Measurements from ENCODE around the gene FBP1.
A peak's percentile ranks its signal among the peaks of the same experiment; 100 is the strongest.
"Not testable (repeated sequence)": the region's sequence is repeated elsewhere in the genome, so short reads cannot be mapped to it uniquely, and the experiment has no call there.

The FBP1 gene

DNA sequence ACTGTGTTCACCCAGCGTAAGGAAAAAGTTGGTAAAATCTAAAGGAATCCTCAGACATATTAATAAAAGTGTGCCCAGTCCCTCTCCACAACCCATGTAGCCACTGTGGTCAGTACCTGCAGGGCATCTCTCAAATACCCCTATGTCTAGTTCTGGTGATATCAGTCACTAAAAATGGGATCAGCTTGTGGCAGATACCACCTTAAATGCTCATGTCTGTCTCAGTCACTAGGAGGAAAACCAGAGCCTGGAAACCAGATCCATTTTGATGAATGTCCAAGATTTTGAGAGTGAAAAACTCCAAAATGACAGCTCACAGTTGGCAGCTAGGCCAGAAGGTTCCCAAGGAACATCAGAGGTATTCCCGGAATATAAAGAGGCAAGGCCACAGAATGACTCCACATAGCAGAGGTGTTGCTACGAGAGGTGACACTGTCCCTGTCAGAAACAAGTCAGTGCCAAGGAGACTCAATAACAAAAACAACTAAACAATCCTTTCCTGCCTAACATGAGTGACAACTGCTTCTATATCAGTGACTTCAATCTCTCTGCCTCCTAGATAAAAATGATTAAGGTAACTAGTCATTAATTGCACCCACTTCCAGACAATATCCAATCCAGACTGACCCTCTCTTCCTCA lies 70.9 kb downstream of the FBP1 start:
- no peak for DNase-seq

DNA sequence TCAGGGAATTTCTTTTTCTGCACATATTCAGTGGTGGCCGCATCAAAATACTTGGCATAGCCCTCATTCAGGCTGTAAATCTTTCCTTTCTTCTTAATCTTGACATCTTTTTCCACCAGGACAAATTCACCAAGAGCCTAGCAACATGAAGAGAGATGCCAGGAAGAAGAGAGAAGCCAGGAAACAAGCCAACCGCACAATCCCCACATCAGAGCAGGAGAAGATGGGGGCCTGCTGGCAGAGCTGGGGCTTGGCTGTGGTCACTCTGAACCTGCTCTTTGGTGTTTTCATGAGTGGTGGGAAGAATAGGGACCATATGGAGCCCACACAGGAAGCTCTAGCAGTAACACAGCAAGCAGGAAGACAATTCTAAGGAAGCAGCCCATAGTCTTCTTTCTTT lies 72.0 kb downstream of the FBP1 start:
- no peak for DNase-seq

DNA sequence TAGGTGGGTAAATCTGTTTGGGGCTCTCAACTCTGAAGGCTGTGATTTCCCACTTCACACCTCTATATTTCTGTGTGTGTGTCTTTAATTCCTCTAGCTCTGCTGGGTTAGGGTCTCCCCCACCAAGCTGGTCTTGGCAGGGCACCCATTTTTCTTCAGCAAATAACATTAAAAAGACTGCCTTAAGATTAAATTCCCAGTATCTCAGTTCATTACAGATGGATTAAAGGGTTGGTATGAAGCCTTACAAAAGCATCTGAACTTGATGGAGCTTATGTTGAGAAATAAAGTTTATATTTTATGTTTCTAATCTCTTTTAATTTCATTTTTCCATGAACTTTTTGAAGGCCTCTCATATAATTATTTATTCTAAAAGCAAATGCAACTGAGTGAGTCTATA lies 72.8 kb downstream of the FBP1 start:
- DNase-seq = no peak

DNA sequence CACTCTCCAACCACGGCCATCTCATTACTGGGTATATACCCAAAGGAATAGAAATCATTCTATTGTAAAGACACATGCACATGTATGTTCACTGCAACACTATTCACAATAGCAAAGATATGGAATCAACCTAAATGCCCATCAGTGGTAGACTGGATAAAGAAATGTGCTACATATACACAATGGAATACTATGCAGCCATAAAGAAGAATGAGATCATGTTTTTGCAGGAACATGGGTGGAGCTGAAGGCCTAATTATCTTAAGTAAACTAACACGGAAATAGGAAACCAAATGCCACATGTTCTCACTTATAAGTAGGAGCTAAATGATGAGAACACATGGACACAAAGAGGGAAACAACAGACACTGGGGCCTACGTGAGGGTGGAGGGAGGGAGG lies 75.0 kb downstream of the FBP1 start:
- not testable (repeated sequence) for DNase-seq

DNA sequence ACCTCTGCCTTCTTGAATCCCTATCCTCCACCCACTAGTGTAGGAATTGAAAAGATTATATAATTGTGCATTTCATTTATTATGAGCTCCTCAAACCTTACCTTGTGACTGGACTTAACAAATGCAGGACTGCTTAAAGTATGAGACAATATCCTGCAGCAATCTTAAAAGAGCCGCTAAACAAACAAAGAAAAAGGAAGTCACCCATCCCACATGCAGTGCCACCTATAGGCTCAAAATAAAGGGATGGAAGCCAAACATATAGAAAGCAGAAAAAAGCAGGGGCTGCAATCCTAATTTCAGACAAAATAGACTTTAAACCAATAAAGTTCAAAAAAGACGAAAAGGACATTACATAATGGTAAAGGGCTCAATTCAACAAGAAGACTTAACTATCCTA lies 75.8 kb downstream of the FBP1 start:
- no peak for DNase-seq

DNA sequence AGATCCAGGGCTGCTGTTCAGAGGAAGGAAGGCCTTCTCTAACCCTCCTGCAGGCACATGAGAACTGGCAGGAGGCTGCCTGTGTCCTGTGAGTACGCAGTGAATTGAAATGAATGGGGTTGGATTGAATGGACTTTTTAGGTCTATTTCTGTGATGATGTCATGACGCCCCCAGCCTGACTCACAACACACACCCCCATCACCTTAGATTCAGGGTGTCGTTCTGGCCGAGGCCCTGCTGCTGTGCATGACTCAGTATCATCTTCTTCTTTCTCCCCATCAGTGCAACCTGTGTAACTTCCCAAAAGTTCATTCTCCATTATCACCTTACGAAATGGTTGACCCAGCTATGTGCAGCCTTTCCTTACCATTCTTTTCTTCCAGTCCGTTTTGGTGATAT lies 79.1 kb downstream of the FBP1 start:
- no peak for DNase-seq

DNA sequence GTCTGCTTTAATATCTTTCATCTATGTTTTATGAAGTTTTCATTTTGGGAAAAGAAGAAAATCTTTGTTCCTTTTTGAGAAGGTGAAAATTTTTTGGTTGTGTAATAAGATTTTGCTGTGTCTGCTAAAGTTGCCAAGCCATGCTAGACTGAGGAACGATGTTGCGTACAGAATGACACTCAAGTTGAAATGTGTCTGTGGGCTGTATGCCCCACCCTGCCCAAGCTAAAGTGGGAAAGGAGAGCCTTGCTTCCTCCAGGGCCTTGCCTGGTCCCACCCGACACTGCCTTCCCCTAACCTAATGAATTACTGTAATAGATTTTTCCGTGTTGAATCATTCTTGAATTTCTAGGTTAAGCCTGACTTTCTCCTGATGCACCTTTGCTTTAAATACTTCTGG lies 81.9 kb downstream of the FBP1 start:
- no peak for DNase-seq

DNA sequence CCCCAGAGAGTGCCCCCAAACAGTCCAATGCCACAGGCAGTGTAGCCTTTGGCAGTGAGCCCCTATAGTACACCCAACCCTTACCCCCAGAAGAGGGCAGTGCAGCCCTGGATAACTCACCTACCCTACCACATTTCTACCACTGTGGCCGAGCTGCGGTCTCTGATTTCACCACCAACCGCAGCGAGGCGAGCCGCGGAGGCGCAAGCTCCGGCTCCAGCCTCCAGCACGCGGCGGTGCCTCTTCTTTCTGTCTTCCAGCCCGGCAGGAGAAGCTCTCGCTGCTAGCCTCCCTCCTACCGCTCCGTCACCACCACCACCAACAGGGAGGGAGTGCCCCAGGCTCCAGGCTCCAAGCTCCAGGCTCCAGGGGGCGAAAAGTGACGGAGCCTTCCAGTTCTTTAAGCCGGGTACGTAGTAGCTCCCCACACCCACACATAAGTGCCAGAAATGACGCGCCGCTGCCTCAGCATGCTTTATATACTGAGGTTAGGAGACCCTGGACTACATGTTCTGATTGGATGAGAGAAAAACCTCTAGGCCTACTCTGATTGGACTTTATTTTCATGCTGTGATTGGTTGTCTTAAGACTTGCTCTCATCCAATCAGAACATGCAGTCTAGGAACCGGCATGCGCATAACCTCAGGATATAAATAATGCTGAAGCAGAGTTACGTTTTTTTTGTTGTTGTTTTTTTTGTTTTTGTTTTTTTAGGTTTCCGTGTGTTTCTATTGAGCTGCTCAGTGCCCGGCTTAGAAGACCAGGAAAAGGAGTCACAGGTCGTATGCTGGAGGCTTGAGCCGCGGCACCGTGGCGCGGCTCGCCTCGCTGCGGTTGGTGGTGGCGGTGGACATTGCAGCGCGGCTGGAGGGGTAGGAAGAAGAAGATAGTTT lies 84.6 kb downstream of the FBP1 start, which contains the start of gene PCAT7:
TSS of gene PCAT7 (plus strand) at position 645 of the 893 bp plus-strand sequence.
- peak; percentile 88 for DNase-seq

DNA sequence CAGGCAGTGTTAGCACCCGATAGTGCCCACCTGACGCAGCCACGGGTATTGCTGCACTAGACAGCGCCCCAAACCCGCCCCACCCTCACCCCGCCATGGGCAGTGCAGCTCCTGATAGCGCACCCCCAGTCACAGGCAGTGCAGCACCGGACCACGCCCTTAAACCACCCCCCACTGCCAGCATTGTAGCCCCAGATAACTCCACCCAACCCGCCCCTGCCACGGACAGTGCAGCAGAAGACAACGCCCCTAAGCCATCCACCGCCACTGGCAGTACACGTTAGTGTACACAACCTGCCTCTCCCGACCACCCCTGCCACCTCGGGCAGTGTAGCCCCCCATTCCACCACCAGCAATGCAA lies 85.3 kb downstream of the FBP1 start:
- DNase-seq = no peak
